Measurements from ENCODE around the gene TTC3. TPM values are rescaled to one million over a fixed set of nuclear protein-coding genes. Genes with fewer than 3 reads are reported as not detected.
A peak's percentile ranks its signal among the peaks of the same experiment; 100 is the strongest.
"Not testable (repeated sequence)": the region's sequence is repeated elsewhere in the genome, so short reads cannot be mapped to it uniquely, and the experiment has no call there.

The TTC3 gene
- polyA plus RNA-seq, 5 donors: 130 to 210 (median 209) TPM

DNA sequence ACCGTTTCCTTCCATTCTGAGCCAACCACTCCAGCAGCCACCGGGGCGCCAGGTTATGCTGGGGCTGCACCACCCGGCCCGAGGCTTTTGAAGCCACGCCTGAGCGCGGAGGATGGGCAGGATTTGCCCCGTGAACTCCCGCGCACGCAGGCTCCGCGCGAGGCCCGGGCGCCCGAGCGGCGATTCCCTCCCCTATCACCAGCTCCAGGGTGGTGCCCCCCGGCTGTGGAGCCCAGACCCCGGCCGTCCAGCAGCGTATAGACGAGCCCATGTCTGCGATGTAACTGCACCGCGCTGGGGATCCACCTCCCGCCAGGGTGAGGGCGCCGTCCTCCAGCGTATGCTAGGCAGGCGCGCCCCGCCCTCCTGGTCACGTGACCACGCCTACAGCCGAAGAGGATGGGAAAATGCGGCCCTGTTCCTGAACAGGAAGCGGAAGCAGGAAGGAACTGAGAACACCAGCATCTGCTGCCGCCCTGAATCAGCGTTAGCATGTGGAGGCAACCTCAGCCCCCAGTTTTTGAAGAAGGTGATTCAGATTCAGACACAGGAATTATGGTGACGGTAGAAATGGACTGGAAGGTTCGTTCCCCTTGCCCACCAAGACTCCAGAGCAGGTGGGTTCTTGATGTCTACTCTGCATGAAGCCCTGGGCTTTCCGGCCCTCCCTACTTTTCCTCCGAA, 148.1 kb downstream of the TTC3 start:
- peak; percentile 85 to 87 for DNase-seq

DNA sequence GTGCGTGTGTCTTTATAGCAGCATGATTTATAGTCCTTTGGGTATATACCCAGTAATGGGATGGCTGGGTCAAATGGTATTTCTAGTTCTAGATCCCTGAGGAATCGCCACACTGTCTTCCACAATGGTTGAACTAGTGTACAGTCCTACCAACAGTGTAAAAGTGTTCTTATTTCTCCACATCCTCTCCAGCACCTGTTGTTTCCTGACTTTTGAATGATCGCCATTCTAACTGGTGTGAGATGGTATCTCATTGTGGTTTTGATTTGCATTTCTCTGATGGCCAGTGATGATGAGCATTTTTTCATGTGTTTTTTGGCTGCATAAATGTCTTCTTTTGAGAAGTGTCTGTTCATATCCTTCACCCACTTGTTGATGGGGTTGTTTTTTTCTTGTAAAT, 149.2 kb downstream of the TTC3 start:
- DNase-seq: not testable (repeated sequence)

DNA sequence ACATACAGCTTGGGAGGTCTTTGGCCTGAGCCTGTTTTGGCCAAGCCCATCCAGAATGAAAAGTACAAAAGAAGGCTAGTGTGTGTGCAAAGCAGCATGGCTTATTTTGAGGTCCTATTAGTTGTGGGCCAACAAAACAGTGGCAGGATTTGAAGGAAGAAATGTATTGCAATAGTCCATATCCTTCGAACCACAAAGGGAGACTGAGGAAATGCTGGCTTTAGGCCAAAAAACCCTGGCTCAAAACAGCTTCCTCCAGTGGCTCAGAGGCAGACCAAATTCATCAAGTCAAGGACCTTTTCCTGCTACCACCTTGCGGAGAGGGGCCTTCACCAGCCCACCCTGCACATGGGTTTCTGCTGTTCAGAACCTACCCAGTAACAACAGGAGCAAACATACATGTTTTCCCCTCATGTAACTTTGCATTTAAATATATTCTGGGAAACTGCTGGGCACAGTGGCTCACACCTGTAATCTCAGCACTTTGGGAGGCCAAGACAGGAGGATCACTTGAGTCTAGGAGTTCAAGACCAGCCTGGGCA, 150.8 kb downstream of the TTC3 start:
- DNase-seq: no peak

DNA sequence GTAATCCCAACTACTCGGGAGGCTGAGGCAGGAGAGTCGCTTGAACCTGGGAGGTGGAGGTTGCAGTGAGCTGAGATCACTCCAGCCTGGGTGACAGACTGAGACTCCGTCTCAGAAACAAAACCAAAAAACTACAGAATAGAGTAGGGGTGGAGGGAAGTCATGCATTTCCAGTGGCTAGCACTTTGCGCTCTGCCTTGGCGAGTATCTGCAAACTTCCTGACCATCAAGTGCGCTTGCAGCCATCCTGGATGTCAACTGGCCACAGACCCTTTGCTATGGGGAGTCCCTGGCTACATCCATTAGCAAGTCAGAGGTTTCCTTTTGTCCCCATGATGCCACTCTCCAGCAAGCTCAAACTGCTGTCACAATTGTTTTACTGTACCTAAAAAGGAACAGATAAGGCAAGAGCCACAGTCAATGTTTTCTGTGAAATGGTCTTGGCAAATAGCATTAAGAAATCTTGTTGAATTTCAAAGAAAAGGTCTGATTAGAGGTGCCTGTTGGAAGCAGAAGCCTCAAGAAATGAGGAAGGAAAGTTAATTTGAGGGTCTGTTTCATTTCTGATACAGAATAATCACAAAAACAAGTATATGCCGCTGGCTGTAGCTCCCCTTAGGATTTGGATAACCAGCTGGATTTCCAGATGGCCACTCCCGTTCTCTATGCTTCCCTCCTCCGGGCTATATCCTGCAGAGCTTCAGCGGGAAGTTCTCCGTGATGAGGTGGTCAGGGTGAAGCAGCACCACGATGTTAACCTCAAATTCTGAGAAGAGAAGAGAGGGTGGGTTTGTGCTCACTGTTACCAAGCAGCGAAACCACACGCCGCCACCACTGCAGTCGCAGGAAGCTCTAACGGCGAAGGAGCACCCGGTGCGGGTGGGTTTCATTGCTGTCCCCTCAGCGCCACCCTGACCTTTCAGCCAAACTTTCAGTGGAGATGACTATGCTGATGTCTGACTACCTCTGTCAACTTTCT, 152.1 kb downstream of the TTC3 start:
- no peak for DNase-seq

DNA sequence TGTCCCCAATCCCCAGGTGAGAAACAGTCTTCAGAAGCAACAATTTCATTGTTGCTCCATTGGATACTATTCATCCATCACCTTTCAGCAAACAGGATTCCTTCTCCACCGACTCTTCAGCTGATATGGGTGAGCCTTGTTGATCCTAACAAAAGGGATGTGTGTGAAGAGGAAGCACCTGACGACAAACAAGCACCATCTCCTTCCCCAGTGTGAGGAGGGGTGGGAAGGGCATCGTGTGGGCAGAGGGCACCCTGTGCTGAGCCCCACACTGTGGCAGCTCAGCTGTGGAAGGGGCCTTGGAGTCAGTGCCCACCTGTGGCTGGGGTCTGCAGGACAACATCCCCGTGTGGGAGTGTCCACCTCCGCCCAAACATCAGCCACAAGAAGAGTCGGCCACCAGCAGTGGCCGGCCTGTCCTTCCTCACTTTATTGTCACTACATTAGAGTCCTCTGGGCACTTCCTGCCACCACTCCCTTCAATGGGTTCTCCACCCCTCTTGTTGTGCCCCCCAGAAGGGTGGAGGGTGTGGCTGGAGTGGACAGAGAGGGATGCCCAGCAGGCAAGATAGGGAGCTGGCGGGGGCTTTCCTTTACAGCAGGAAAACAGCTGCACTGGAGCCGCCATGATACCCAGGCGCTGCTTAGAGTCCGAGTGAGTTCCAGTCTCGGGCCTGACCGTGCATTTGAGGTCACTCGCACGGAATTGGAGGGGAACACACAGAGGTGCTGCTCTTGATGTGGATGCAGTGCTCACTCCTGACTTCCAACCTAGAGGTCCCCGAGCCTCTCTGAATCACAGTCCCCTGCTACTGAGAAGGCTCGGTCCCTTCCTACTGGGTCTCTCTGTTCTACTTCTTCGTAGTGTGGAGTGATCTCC, 153.2 kb downstream of the TTC3 start:
- no peak for DNase-seq

DNA sequence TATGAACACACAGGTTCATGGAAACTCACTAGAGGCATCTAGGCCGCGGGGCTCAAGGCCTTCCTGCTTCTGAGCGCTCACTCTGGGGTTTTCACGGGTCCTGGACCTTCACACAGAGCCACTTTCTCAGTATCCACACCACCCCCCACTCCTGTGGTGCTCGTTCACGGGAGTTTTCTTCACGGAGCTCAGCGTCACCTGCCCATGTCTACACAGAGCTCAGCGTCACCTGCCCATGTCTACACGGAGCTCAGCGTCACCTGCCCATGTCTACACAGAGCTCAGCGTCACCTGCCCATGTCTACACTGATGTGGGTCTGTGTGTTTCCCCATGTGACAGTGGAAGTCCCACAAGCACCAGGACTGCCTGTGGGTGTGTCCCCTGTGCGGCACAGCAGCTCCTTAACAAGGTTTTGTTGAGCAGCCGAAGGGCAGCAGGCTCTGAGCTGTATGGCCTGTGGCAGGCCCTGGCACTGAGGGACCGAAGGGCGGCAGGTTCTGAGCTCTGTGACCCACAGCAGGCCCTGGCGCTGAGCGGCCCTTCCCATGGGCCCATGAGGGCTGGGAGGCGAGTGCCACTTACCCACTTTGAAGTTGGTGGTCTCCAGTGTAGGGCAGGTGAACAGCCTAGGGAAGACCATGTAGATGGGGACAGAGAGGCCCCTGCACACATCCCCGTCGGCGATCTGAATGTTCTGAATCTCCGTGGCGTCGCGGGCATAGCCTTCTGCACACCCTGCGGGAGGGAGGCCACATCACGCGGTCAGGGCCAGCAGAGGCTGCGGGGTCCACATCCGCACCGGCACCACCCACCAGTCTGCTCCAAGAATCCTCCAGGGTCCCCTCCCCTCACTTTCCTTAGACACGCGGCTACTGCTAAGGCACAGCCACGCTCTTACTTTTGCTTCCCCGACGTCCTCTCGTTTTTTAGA, 154.3 kb downstream of the TTC3 start:
- no peak for DNase-seq

DNA sequence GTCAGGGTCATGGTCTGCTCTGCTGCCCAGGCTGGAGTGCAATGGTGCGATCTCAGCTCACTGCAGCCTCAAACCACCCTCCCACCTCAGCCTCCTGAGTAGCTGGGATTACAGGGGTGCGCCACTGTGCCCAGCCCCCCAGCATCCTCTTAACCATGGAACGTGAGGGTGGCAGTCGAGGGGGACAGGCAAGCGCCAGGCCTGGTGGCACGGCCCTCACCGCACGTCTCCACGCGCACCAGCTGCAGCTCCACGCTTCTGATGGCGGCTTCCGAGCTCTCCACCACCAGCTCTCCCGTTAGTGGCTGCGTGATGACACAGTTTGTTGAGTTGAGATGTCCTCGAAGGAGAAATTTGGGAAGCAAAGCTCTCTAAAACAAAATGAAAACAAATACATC, 154.9 kb downstream of the TTC3 start:
- DNase-seq: no peak

DNA sequence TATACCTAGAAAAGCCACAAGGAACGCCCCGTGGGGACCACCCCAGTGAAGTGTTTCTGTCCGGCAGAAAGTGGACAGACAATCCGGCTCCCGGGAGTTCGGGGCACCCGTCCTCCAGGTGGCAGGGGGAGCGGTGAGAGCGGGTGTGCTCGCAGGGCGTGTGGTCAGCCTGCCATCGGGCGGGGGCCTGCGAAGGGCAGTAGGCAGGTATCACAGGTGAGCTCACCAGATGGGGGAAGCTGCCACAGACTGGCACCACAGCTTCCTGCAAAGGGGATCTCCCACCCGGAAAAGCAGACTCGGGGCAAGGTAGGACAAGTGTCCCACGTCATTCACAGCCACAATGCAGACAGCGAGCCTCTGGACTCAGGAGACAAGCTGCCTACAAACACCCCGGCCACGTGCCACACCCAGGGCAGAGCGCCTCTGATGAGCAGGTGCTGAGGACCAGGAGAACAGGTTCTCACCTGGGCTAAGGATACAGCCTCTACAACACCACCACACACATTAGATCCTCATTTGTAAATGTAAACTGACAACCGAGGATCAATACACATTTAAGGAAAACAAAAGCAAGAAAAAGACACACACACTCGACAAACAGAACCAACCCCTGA, 157.7 kb downstream of the TTC3 start:
- no peak for DNase-seq

DNA sequence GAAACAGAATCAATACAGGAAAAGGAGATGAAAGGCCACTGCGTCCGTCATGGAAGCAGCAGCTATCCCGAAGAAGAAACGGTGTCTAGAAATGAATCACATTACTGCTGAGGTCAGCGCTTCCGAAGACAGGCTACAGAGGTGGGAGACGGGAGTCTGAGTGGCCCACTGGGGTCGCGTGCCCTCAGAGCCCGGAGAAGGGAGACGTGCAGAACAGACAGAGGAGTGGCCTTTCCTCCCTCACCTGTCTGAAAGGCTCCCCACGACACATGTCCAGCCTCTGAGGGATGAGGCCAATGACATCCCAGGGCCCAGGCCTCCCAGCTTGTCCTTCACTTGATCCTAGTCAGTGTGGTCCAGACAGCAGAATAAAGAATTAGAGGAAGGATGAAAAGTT, 158.2 kb downstream of the TTC3 start:
- DNase-seq: no peak

DNA sequence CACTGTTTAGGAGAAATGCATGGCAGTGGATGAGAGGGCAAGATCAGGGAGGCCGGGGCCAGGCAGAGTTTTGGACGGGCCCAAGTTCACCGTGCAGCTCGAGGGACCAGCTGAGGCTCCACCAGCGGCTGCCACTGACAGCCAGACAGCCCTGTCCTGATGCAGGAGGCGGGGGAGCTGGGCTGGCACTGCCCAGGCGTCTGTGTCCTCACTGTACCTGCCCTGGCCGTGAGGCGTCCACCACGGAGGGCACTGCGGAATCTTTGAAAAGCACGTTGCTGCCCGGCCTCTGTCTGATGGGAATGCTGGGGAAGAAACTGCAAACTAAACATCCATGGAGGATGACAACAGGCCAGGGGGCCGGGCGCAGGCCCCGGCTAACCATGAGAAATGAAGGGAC, 158.6 kb downstream of the TTC3 start:
- DNase-seq: no peak

DNA sequence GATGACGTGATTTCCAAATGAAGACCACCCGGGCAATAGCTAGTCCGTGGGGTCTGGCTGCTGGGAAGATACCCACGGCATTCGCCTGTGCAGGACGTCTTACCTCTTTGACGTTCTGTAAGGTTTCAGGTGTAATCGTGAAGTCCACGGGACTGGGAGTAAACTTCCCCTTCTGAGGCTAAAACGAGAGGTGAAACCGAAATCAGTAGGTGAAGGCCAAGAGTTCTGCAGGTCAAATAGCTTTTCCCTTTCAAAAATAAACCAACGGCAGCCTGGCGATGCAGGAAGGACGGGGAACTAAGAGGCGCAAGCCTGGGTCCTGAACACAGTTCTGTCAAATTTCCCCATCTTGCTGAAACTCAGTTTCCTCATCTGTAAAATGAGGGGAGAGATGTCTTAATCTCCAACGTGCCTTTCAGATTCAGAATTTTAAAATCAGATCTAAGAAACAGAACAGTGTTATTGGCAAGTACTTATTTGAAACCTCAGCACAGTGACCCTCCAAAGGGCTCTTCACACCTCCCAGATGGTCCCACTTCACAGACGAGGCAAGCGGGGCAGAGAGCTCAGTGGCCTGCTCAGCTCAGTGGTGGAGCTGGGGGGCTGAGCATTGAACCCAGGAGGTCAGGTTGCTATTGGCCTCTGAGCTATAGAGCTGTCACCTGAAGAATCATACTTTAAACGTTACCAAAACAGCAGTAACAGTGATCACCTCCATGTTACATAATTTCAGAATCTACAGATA, 159.4 kb downstream of the TTC3 start:
- DNase-seq: no peak

DNA sequence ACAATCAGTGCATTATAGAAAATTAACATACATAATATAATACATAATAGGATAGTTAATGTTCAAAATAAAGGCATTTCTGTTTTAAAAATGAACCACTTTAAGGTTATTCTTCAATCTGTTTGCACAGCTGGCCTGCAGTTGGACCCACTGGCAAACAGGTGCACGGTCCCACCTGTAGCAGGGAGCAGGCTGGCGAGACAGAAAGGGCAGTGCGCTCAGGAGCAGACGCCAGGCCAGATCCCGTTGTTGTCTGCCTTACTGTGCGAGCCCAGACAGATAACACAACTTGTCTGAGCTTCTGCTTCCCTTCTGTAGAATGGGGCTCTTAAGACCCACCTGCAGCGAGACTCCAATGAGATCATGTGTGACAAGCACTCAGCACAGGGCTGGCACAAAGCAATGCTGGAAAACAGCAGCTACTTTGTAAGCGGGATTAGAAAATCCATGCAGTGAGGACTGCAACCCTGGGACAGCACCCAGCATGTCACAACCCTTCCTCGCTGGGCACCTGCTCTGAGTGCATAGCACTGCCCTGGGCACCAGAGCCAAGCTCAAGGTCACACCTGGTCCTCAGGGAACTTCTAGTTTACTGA, 160.6 kb downstream of the TTC3 start:
- no peak for DNase-seq

DNA sequence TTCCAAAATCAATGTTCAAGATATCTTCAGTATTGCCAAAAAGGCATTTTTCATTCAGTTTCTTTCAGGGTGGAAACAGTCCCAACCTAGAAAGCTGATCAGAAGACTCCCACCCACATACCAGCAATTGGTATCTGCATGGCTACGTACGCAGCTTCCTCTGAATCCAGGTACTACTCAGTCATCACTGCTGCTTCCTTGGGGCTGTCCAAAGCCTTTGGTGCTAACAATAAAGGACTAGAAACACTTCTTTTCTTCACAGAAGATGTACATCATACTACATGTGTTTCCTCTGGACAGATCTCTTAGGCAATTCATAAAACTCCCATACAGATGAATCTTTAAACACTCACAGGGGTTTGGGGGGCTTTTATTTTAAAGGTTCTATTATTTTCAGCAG, 164.3 kb downstream of the TTC3 start:
- DNase-seq: no peak

DNA sequence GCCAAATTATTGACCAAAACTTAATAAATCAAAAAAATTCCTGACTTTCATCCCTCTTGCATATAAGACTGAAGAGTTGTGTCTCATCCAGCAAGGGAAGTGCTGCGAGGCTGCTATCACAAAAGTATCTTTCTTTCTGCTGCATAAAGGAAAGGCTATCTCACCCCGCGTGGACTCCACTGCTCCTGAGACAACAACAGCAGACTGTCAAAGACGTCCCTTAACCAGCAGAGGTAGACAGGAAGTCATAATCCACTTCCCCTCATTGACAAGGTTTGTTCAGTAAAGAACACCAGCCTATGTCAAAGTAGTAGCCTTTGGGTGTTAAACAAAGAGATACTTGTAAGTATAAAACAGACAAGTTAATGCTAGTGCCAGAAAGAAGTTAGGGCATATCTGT, 164.7 kb downstream of the TTC3 start:
- DNase-seq: no peak

DNA sequence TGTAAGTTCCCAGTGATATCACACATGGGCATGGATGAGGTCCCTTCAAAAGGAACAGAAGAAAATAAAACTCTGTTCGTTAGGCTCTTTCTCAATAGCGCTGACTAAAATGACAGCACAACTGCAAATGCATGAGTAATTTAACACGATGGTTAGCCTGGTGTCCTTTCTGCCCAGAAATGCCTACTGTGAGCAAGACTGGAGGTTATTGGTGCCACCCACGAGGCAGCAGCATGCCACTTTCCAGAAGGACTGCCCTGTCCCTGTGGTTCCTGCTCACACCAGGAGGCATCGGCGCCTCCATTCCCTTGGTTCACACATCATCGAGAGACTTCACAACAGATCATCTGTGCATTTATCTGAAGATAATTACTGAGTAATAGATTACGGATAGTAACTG, 167.9 kb downstream of the TTC3 start:
- no peak for DNase-seq

DNA sequence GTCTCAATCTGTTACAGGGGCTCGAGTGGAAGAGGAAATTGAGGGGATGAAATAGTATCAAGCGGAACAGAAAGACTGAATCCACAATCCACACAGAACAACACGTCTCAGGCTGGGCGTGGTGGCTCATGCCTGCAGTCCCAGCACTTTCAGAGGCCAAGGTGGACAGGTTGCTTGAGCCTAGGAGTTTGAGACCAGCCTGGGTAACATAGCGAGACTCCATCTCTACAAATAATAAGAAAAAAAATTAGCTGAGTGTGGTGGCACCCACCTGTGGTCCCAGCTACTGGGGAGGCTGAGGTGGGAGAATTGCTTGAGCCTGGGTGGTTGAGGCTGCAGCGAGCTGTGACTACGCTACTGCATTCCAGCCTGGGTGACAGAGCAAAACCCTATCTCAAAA, 168.4 kb downstream of the TTC3 start:
- DNase-seq: no peak

DNA sequence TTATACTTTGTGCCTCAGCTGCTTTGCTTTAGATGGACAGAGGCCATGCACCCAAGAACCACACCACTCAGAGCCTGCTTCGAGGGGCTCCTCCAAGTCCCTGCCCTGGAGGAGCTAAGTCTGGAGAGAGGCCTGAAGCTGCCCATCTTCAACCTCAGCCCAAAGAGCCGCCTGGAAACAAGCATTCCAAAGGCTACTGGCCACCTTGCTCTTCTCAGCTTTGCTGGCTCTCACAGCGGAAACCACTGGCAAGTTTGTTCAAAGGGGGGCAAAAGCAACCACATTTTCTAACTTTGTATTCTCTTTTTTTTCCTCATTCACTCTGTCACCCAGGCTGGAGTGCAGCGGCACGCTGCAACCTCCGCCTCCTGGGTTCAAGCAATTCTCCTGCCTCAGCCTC, 170.9 kb downstream of the TTC3 start:
- no peak for DNase-seq

DNA sequence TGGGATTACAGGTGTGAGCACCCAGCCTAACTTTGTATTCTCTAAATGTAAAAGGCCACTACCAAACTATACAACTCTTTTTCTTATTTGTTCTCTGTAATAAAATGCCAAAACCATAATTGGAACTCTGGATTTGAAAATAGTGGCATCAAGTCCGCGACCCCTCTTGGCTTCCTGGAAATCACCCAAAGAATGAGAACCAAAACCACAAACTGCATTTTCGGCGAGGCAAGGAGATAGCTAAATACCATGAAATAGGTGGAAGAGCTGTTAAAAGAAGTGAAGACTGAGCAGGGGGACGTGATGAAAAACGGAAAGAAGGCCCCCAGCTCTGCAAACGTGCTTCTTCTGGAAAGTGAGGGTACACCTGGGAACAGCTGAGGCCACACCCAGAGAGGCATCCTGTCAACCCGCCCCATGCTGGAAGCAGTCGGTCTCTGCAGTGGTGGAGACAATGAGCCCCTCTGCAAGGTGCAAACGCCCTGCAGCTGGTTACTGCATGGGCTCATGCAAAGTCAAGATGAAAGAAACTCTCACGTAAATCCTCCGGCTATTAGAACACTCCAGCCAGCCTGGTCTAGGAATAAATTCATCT, 171.5 kb downstream of the TTC3 start:
- DNase-seq: no peak

DNA sequence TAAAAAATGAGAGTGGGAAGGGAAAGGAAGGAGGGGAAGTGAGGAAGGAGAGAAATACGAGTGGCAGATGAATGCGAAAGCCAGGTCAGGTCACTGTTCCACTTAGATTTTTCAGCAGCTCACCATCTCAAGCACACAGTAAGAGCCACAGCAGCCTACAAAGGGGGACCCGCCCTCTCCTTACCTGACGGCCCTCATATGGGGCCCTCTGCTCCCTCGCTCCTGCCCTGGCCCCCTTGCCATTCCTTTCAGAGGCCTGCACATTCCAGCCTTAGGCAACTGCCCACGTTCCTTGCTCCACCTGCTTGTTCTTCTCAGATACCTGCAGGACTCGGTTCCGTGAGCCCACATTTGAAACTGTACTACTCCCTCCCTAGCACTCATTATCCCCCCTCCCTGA, 172.1 kb downstream of the TTC3 start:
- DNase-seq: no peak
